H9 (cell line): ENCODE results near the gene ABHD17C. TPM values are rescaled to one million over a fixed set of nuclear protein-coding genes. Genes with fewer than 3 reads are reported as not detected.

Source experiments
- DNase-seq: peaks from one replicate; pipeline ENCODE4 v3.0.0-alpha.2; 2017
- H2AFZ ChIP-seq: one replicate; pipeline ENCODE4 v1.6.1; 2013; ENCODE audit warnings: mild to moderate bottlenecking, low read length, control low read depth, moderate library complexity
- H2AK5ac ChIP-seq: 2 replicates; pipeline ENCODE4 v1.6.1; 2013; ENCODE audit warnings: low read length, control low read depth, mixed read lengths; ENCODE audit not compliant: insufficient read length
- H2BK120ac ChIP-seq: one replicate; pipeline ENCODE4 v1.6.1; 2013; ENCODE audit warnings: low read depth, mild to moderate bottlenecking, low read length, control low read depth, inconsistent platforms; ENCODE audit not compliant: poor library complexity, severe bottlenecking
- H2BK12ac ChIP-seq: 2 replicates; pipeline ENCODE4 v1.6.1; 2013; ENCODE audit warnings: low read length, control low read depth, mixed read lengths, low read depth; ENCODE audit not compliant: insufficient read length
- H2BK15ac ChIP-seq: 2 replicates; pipeline ENCODE4 v1.6.1; 2013; ENCODE audit warnings: low read depth, low read length, control low read depth
- H2BK20ac ChIP-seq: one replicate; pipeline ENCODE4 v1.6.1; 2013; ENCODE audit warnings: low read depth, mild to moderate bottlenecking, low read length, control low read depth, inconsistent platforms; ENCODE audit not compliant: poor library complexity, severe bottlenecking
- H2BK5ac ChIP-seq: 2 replicates; pipeline ENCODE4 v1.6.1; 2013; ENCODE audit warnings: low read length, control low read depth, mixed read lengths; ENCODE audit not compliant: insufficient read length
- H3K14ac ChIP-seq: 2 replicates; pipeline ENCODE4 v1.6.1; 2013; ENCODE audit warnings: low read length, control low read depth; ENCODE audit not compliant: insufficient read depth
- H3K18ac ChIP-seq: 2 replicates; pipeline ENCODE4 v1.6.1; 2013; ENCODE audit warnings: low read depth, mild to moderate bottlenecking, mixed read lengths, low read length, control low read depth; ENCODE audit not compliant: insufficient read length
- H3K23ac ChIP-seq: 2 replicates; pipeline ENCODE4 v1.6.1; 2013; ENCODE audit warnings: low read length, control low read depth, mixed read lengths, low read depth; ENCODE audit not compliant: insufficient read length
- H3K23me2 ChIP-seq: 2 replicates; pipeline ENCODE4 v1.6.1; 2013; ENCODE audit warnings: low read depth, mild to moderate bottlenecking, mixed read lengths, low read length, control low read depth; ENCODE audit not compliant: insufficient read length, poor library complexity, severe bottlenecking
- H3K27ac ChIP-seq: 2 replicates; pipeline ENCODE4 v1.5.1; 2013; ENCODE audit warnings: low read length, control low read depth, mixed read lengths, low read depth; ENCODE audit not compliant: insufficient read length
- H3K27me3 ChIP-seq: 2 replicates; pipeline ENCODE4 v1.6.1; 2013; ENCODE audit warnings: low read length, control low read depth, inconsistent platforms; ENCODE audit not compliant: insufficient read depth
- H3K4ac ChIP-seq: 2 replicates; pipeline ENCODE4 v1.6.1; 2013; ENCODE audit warnings: low read depth, mild to moderate bottlenecking, control low read depth, inconsistent platforms, low read length, moderate library complexity
- H3K4me1 ChIP-seq: 2 replicates; pipeline ENCODE4 v1.6.1; 2013; ENCODE audit warnings: low read length, control low read depth, inconsistent platforms; ENCODE audit not compliant: insufficient read depth
- H3K4me2 ChIP-seq: 2 replicates; pipeline ENCODE4 v1.6.1; 2013; ENCODE audit warnings: low read length, control low read depth, mixed read lengths; ENCODE audit not compliant: insufficient read length, insufficient read depth
- H3K56ac ChIP-seq: 2 replicates; pipeline ENCODE4 v1.6.1; 2013; ENCODE audit warnings: low read depth, mild to moderate bottlenecking, mixed read lengths, low read length, control low read depth; ENCODE audit not compliant: insufficient read length
- H3K79me1 ChIP-seq: 2 replicates; pipeline ENCODE4 v1.6.1; 2013; ENCODE audit warnings: low read depth, mild to moderate bottlenecking, moderate library complexity, low read length, control low read depth, inconsistent platforms; ENCODE audit not compliant: insufficient read depth, poor library complexity, severe bottlenecking
- H3K79me2 ChIP-seq: 2 replicates; pipeline ENCODE4 v1.6.1; 2013; ENCODE audit warnings: low read length, control low read depth, inconsistent platforms; ENCODE audit not compliant: insufficient read depth
- H3K9ac ChIP-seq: 2 replicates; pipeline ENCODE4 v1.6.1; 2013; ENCODE audit warnings: low read length, control low read depth, mixed read lengths; ENCODE audit not compliant: insufficient read length; ENCODE audit errors: extremely low read depth
- H3K9me3 ChIP-seq: one replicate; pipeline ENCODE4 v1.6.1; 2013; ENCODE audit warnings: low read depth, low read length, inconsistent platforms; ENCODE audit not compliant: control insufficient read depth
- H3T11ph ChIP-seq: one replicate; pipeline ENCODE4 v1.6.1; 2013; ENCODE audit warnings: mild to moderate bottlenecking, low read length, control low read depth, inconsistent platforms
- H4K20me1 ChIP-seq: one replicate; pipeline ENCODE4 v1.6.1; 2013; ENCODE audit not compliant: control insufficient read depth, insufficient read length, insufficient read depth
- H4K5ac ChIP-seq: 2 replicates; pipeline ENCODE4 v1.6.1; 2013; ENCODE audit warnings: low read depth, mild to moderate bottlenecking, mixed read lengths, low read length, control low read depth; ENCODE audit not compliant: insufficient read length
- H4K8ac ChIP-seq: replicated peaks from 2 replicates; pipeline ENCODE4 v1.6.1; 2013; ENCODE audit warnings: low read length, control low read depth, mixed read lengths, low read depth; ENCODE audit not compliant: insufficient read length
- H4K91ac ChIP-seq: 2 replicates; pipeline ENCODE4 v1.6.1; 2013; ENCODE audit warnings: low read depth, mild to moderate bottlenecking, moderate library complexity, mixed read lengths, low read length, control low read depth; ENCODE audit not compliant: insufficient read length
- H3K27ac Mint-ChIP-seq, 3 experiments: 2 replicates in 2 of 3; 3 replicates in 1 of 3; pipeline ENCODE4 v1.8.0; 2020 to 2021; ENCODE audit warnings: mixed read lengths in 3 of 3, mild to moderate bottlenecking in 1 of 3, moderate library complexity in 1 of 3
- H3K27me3 Mint-ChIP-seq: 2 replicates; pipeline ENCODE4 v1.8.0; 2021; ENCODE audit warnings: low read depth, mild to moderate bottlenecking, moderate library complexity, mixed read lengths
- H3K36me3 Mint-ChIP-seq, 3 experiments: 2 replicates in 2 of 3; 3 replicates in 1 of 3; pipeline ENCODE4 v1.8.0; 2020 to 2021; ENCODE audit warnings: low read depth in 3 of 3, mixed read lengths in 3 of 3; ENCODE audit not compliant: insufficient read depth in 1 of 3
- H3K4me1 Mint-ChIP-seq, 2 experiments: 2 replicates each; pipeline ENCODE4 v1.8.0; 2020; ENCODE audit warnings: mixed read lengths in 2 of 2
- H3K4me3 Mint-ChIP-seq, 2 experiments: 2 replicates in 1 of 2; 3 replicates in 1 of 2; pipeline ENCODE4 v1.8.0; 2020 to 2021; ENCODE audit warnings: mild to moderate bottlenecking in 2 of 2, mixed read lengths in 2 of 2, moderate library complexity in 1 of 2
- H3K9me3 Mint-ChIP-seq, 2 experiments: 2 replicates in 1 of 2; 3 replicates in 1 of 2; pipeline ENCODE4 v1.8.0; 2020; ENCODE audit warnings: mild to moderate bottlenecking in 2 of 2, mixed read lengths in 2 of 2, moderate library complexity in 1 of 2
- CTCF ChIP-seq: fragments of 200-600 bp; sonication (generic); conservative IDR thresholded peaks from 3 replicates; pipeline ENCODE4 v1.8.0; 2021; ENCODE audit warnings: antibody characterized with exemption, mild to moderate bottlenecking
- WGBS: extraction: QIAGEN DNeasy Blood & Tissue Kit; methylation state at CpG from one replicate; pipeline ENCODE4 v1.1.7; 2013; ENCODE audit warnings: missing lambda C conversion rate, low lambda C conversion rate, mixed read lengths; ENCODE audit not compliant: insufficient read length; ENCODE audit errors: extremely low coverage; 5-methylcytosine and 5-hydroxymethylcytosine counted together
- total RNA-seq: library from RNA; stranded (reverse); gene quantifications from 2 replicates; pipeline ENCODE4 v1.2.1, GENCODE V29; 2021

The ABHD17C gene
- total RNA-seq, 1 experiment from 2014 or later: 21.5 TPM

GRCh38 chr15:80662757-80663553, 32.2 kb upstream of the ABHD17C start:
- no peak overlapping the region for H2AFZ ChIP-seq
- no peak overlapping the region for H3K27ac Mint-ChIP-seq
- TF ChIP-seq CTCF: no peak
- H3K9me3 ChIP-seq: no peaks in the 10 kb centered on the region
- no peak overlapping the region for H3K18ac ChIP-seq
- H3K23me2 ChIP-seq: no peaks in the 10 kb centered on the region
- H3K4me2 ChIP-seq: no peak overlapping the region
- no peak overlapping the region for H3K23ac ChIP-seq
- no CpG with 5 or more reads among the region's 7 CpGs for WGBS
- no peak overlapping the region for H3K9ac ChIP-seq
- no peak overlapping the region for H2AK5ac ChIP-seq
- H3K27ac ChIP-seq: no peak overlapping the region
- H3K4me3 Mint-ChIP-seq: no peak overlapping the region
- H3K56ac ChIP-seq: no peak overlapping the region
- DNase-seq: no peak
- no peak overlapping the region for H3T11ph ChIP-seq
- no peak overlapping the region for H3K4ac ChIP-seq
- no peak overlapping the region for H4K5ac ChIP-seq
- H3K27me3 ChIP-seq: no peaks in the 10 kb centered on the region
- H3K4me1 Mint-ChIP-seq: peaks cover 9 to 11% of the 10 kb centered on the region in 2 experiments; a peak in 3 of 4 replicates
- no peak overlapping the region for H4K8ac ChIP-seq
- no peaks in the 10 kb centered on the region for H3K36me3 Mint-ChIP-seq
- no peak overlapping the region for H2BK5ac ChIP-seq
- no peaks in the 10 kb centered on the region for H3K79me1 ChIP-seq
- no peak overlapping the region for H2BK15ac ChIP-seq
- H3K14ac ChIP-seq: no peak overlapping the region
- no peaks in the 10 kb centered on the region for H3K27me3 Mint-ChIP-seq
- H2BK20ac ChIP-seq: no peak overlapping the region
- no peak overlapping the region for H2BK120ac ChIP-seq
- no peaks in the 10 kb centered on the region for H3K79me2 ChIP-seq
- H2BK12ac ChIP-seq: no peak overlapping the region
- no peaks in the 10 kb centered on the region for H3K9me3 Mint-ChIP-seq
- H4K91ac ChIP-seq: no peak overlapping the region
- H4K20me1 ChIP-seq: no peaks in the 10 kb centered on the region
- no peaks in the 10 kb centered on the region for H3K4me1 ChIP-seq
